ENCODE measurements around the gene VILL.

DNA sequence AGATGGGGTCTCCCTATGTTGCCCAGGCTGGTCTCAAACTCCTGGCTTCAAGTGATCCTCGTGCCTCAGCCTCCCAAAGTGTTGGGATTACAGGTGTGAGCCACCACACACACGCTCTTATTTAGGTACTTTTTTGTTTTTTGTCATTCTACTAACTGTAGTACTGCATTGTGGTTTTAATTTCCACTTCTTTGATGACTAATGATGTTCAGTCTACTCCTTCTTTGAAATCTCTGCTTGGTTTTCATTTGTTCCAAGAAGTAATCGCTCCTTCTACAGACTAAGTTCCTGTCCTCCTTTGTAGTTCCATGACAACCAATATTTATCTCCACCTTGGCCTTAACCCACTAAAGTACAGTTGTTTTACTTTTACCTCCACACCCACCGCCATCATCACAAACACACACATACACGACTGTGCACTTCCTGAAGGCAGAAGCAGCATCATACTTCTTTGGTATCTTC lies 47.9 kb downstream of the VILL start:
- TF ChIP-seq, protein P1, sequence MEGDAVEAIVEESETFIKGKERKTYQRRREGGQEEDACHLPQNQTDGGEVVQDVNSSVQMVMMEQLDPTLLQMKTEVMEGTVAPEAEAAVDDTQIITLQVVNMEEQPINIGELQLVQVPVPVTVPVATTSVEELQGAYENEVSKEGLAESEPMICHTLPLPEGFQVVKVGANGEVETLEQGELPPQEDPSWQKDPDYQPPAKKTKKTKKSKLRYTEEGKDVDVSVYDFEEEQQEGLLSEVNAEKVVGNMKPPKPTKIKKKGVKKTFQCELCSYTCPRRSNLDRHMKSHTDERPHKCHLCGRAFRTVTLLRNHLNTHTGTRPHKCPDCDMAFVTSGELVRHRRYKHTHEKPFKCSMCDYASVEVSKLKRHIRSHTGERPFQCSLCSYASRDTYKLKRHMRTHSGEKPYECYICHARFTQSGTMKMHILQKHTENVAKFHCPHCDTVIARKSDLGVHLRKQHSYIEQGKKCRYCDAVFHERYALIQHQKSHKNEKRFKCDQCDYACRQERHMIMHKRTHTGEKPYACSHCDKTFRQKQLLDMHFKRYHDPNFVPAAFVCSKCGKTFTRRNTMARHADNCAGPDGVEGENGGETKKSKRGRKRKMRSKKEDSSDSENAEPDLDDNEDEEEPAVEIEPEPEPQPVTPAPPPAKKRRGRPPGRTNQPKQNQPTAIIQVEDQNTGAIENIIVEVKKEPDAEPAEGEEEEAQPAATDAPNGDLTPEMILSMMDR (IDR thresholded peaks at IDR 0.05) = no peak
- no peak for TF ChIP-seq POLR2A (IDR thresholded peaks at IDR 0.05)

Measured in body of pancreas (tissue), 4 donors.